ENCODE measurements around the gene ODAD4. TPM values are rescaled to one million over a fixed set of nuclear protein-coding genes. Genes with fewer than 3 reads are reported as not detected.

ODAD4 gene
- total and polyA plus RNA-seq, 4 donors, result 0.07 to 1.0 (median 0.23) TPM

DNA sequence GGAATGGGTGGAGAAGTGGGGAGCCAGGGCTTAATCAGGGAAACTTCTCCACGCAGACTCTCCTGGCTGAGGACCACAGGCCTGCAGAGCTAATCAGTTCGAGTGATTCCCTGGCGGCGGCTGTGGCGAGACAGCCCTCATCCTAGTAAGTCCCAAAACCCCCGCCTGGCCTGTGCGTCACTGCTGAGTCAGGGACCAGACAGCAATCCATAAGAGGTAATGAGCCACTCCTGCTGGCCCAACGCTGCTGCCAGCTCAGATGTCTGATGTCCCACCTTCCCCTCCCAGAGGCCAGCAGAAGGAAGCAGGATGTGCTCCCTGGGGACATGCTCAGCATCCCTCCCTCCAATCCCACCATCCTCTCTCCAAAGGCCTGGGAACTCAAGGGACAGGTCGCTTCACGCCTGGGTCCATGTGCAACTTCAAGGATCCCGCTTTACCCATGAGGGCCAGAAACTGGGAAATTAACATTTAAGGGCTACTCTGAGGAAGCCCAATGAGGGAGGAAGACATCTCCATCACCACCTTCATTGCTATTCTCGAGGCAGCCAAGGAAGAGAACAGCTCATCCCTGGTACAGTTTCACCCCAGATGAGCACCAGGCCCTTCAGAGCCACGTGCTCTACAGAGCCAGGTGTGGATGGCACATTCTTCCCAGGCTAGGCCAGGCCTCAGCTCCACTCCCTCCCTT is 19.6 kb upstream of the ODAD4 start:
- TF ChIP-seq CTCF (IDR thresholded peaks at IDR 0.05; ENCODE audit: low read depth, low read length, missing input control), result no peak
- TF ChIP-seq GABPA (IDR thresholded peaks at IDR 0.05 in 1 of 2, conservative IDR thresholded peaks at IDR 0.05 in 1 of 2), result no peak
- TF ChIP-seq, protein P1, sequence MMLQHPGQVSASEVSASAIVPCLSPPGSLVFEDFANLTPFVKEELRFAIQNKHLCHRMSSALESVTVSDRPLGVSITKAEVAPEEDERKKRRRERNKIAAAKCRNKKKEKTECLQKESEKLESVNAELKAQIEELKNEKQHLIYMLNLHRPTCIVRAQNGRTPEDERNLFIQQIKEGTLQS (IDR thresholded peaks at IDR 0.05), result no peak
- no peak for TF ChIP-seq YY1 (IDR thresholded peaks at IDR 0.05)
- H3K9ac ChIP-seq (ENCODE audit: low read depth in 1 of 2, low read length in 2 of 2), result no peak overlapping the region
- peaks cover 7 to 49% (median 27%) of the 10 kb centered on the region in 4 donors for H3K36me3 ChIP-seq (ENCODE audit: control insufficient read depth in 4 of 4, insufficient read depth in 3 of 4, low read depth in 1 of 4, low read length in 3 of 4)
- H3K9me3 ChIP-seq (ENCODE audit: control insufficient read depth in 4 of 4, low read length in 3 of 4), result no peaks in the 10 kb centered on the region
- DNase-seq (ENCODE audit: low spot score), result no peak
- H3K27ac ChIP-seq (ENCODE audit: low read depth in 1 of 2, low read length in 2 of 2), result no peak overlapping the region
- peaks cover 6 to 26% (median 17%) of the 10 kb centered on the region in 4 donors for H3K4me1 ChIP-seq (ENCODE audit: control insufficient read depth in 4 of 4, insufficient read depth in 4 of 4, low read length in 3 of 4)
- WGBS, result 97% methylated on average over 13 of the region's 13 CpGs
- no peak overlapping the region for H3K4me3 ChIP-seq (ENCODE audit: low read depth in 1 of 3, low read length in 3 of 3)
- no peaks in the 10 kb centered on the region for H3K27me3 ChIP-seq (ENCODE audit: control insufficient read depth in 4 of 4, insufficient read depth in 4 of 4, low read length in 3 of 4)

GRCh38 chr17:41912925-41913324 is 17.5 kb upstream of the ODAD4 start:
- WGBS, result 98% methylated on average over 1 of the region's 1 CpG
- H3K9ac ChIP-seq (ENCODE audit: low read depth in 1 of 2, low read length in 2 of 2), result no peak overlapping the region
- H3K27ac ChIP-seq (ENCODE audit: low read depth in 1 of 2, low read length in 2 of 2), result no peak overlapping the region
- peaks cover 9 to 36% (median 27%) of the 10 kb centered on the region in 4 donors for H3K4me1 ChIP-seq (ENCODE audit: control insufficient read depth in 4 of 4, insufficient read depth in 4 of 4, low read length in 3 of 4)
- no peaks in the 10 kb centered on the region for H3K27me3 ChIP-seq (ENCODE audit: control insufficient read depth in 4 of 4, insufficient read depth in 4 of 4, low read length in 3 of 4)
- H3K9me3 ChIP-seq (ENCODE audit: control insufficient read depth in 4 of 4, low read length in 3 of 4), result no peaks in the 10 kb centered on the region
- H3K36me3 ChIP-seq (ENCODE audit: control insufficient read depth in 4 of 4, insufficient read depth in 3 of 4, low read depth in 1 of 4, low read length in 3 of 4), result peaks cover 3 to 36% (median 24%) of the 10 kb centered on the region in 4 donors
- no peak overlapping the region for H3K4me3 ChIP-seq (ENCODE audit: low read depth in 1 of 3, low read length in 3 of 3)
- DNase-seq (ENCODE audit: low spot score), result no peak
- no peak for TF ChIP-seq NR2F2 (IDR thresholded peaks at IDR 0.05)
- TF ChIP-seq, protein P2, sequence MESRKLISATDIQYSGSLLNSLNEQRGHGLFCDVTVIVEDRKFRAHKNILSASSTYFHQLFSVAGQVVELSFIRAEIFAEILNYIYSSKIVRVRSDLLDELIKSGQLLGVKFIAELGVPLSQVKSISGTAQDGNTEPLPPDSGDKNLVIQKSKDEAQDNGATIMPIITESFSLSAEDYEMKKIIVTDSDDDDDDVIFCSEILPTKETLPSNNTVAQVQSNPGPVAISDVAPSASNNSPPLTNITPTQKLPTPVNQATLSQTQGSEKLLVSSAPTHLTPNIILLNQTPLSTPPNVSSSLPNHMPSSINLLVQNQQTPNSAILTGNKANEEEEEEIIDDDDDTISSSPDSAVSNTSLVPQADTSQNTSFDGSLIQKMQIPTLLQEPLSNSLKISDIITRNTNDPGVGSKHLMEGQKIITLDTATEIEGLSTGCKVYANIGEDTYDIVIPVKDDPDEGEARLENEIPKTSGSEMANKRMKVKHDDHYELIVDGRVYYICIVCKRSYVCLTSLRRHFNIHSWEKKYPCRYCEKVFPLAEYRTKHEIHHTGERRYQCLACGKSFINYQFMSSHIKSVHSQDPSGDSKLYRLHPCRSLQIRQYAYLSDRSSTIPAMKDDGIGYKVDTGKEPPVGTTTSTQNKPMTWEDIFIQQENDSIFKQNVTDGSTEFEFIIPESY (IDR thresholded peaks at IDR 0.05), result no peak
- no peak for TF ChIP-seq JUND (IDR thresholded peaks at IDR 0.05)
- TF ChIP-seq CTCF (IDR thresholded peaks at IDR 0.05; ENCODE audit: low read depth, low read length, missing input control), result no peak
- TF ChIP-seq EGR1 (IDR thresholded peaks at IDR 0.05; ENCODE audit: low read depth in 2 of 2), result no peak
- TF ChIP-seq RAD21 (IDR thresholded peaks at IDR 0.05), result no peak
- TF ChIP-seq, protein P1 (IDR thresholded peaks at IDR 0.05), result no peak
- no peak for TF ChIP-seq GABPA (IDR thresholded peaks at IDR 0.05 in 1 of 2, conservative IDR thresholded peaks at IDR 0.05 in 1 of 2)

All from liver (tissue), 9 donors.